Central memory CD8-positive, alpha-beta T cell (primary cell): Measurements from ENCODE around the gene RPS21.
"Not testable (repeated sequence)": the region's sequence is repeated elsewhere in the genome, so short reads cannot be mapped to it uniquely, and the experiment has no call there.

Source experiments
- ATAC-seq: fragments of 150-1000 bp; cut with Tn5 transposase; replicated peaks from 2 replicates; pipeline ENCODE4 v1.10.0; 2022; ENCODE audit warnings: mild to moderate bottlenecking, moderate FRiP score, moderate number of reproducible peaks; ENCODE audit not compliant: poor library complexity, severe bottlenecking; ENCODE audit errors: extremely low read depth
- DNase-seq, 2 donors: peaks; one replicate each; pipeline ENCODE4 v3.0.0; 2021; ENCODE audit warnings: low spot score in 2 of 2
- H3K27ac Mint-ChIP-seq: one replicate; pipeline ENCODE4 v1.8.0; 2022; ENCODE audit warnings: low read depth, mild to moderate bottlenecking, moderate library complexity, mixed read lengths
- H3K27me3 Mint-ChIP-seq: one replicate; pipeline ENCODE4 v1.8.0; 2022; ENCODE audit warnings: mixed read lengths
- H3K36me3 Mint-ChIP-seq: one replicate; pipeline ENCODE4 v1.8.0; 2022; ENCODE audit warnings: mild to moderate bottlenecking, moderate library complexity, mixed read lengths; ENCODE audit not compliant: insufficient read depth
- H3K4me1 Mint-ChIP-seq: one replicate; pipeline ENCODE4 v1.8.0; 2022; ENCODE audit warnings: mixed read lengths
- H3K4me3 Mint-ChIP-seq: one replicate; pipeline ENCODE4 v1.8.0; 2022; ENCODE audit warnings: mild to moderate bottlenecking, moderate library complexity, mixed read lengths
- H3K9me3 Mint-ChIP-seq: one replicate; pipeline ENCODE4 v1.8.0; 2022; ENCODE audit warnings: mixed read lengths

The RPS21 gene

GRCh38 chr20:62370807-62371587 is 15.9 kb upstream of the RPS21 start:
- H3K4me1 Mint-ChIP-seq, result no peaks in the 10 kb centered on the region
- H3K27ac Mint-ChIP-seq, result no peak overlapping the region
- H3K27me3 Mint-ChIP-seq, result peaks cover 38% of the 10 kb centered on the region
- no peak overlapping the region for H3K4me3 Mint-ChIP-seq
- no peaks in the 10 kb centered on the region for H3K9me3 Mint-ChIP-seq
- no peak for DNase-seq
- no peak for ATAC-seq
- H3K36me3 Mint-ChIP-seq, result peaks cover 2% of the 10 kb centered on the region

GRCh38 chr20:62371588-62372041 is 15.3 kb upstream of the RPS21 start:
- H3K4me3 Mint-ChIP-seq, result no peak overlapping the region
- H3K27ac Mint-ChIP-seq, result no peak overlapping the region
- H3K36me3 Mint-ChIP-seq, result peaks cover 2% of the 10 kb centered on the region
- no peaks in the 10 kb centered on the region for H3K9me3 Mint-ChIP-seq
- no peak for DNase-seq
- ATAC-seq, result no peak
- no peaks in the 10 kb centered on the region for H3K4me1 Mint-ChIP-seq
- peaks cover 36% of the 10 kb centered on the region for H3K27me3 Mint-ChIP-seq

- ATAC-seq (no peak), DNase-seq (no peak)
- no peaks in the 10 kb centered on the region for H3K4me1 Mint-ChIP-seq
- peaks cover 2% of the 10 kb centered on the region for H3K36me3 Mint-ChIP-seq
- peak overlapping the region; percentile 3 for H3K27ac Mint-ChIP-seq
- H3K27me3 Mint-ChIP-seq, result peaks cover 36% of the 10 kb centered on the region
- H3K9me3 Mint-ChIP-seq, result no peaks in the 10 kb centered on the region
- H3K4me3 Mint-ChIP-seq, result no peak overlapping the region
Measured at GRCh38 chr20:62372042-62372993, 14.6 kb upstream of the RPS21 start.

GRCh38 chr20:62373631-62374179 is 13.2 kb upstream of the RPS21 start:
- H3K9me3 Mint-ChIP-seq, DNase-seq, H3K4me1 Mint-ChIP-seq, H3K36me3 Mint-ChIP-seq, ATAC-seq, H3K27ac Mint-ChIP-seq, H3K4me3 Mint-ChIP-seq: not testable (repeated sequence)
- H3K27me3 Mint-ChIP-seq, result peaks cover 22% of the 10 kb centered on the region

GRCh38 chr20:62374331-62375152 is 12.4 kb upstream of the RPS21 start:
- DNase-seq, result no peak
- no peaks in the 10 kb centered on the region for H3K4me1 Mint-ChIP-seq
- no peak overlapping the region for H3K27ac Mint-ChIP-seq
- H3K27me3 Mint-ChIP-seq, result peaks cover 14% of the 10 kb centered on the region
- H3K4me3 Mint-ChIP-seq, result no peak overlapping the region
- no peak for ATAC-seq
- no peaks in the 10 kb centered on the region for H3K36me3 Mint-ChIP-seq
- no peaks in the 10 kb centered on the region for H3K9me3 Mint-ChIP-seq

- DNase-seq, result no peak
- no peak for ATAC-seq
- Mint-ChIP-seq H3K9me3 (no peaks in the 10 kb centered on the region), H3K27ac (no peak overlapping the region), H3K4me1 (no peaks in the 10 kb centered on the region), H3K36me3 (peaks cover 3% of the 10 kb centered on the region), H3K27me3 (peaks cover 11% of the 10 kb centered on the region), H3K4me3 (no peak overlapping the region)
Measured at GRCh38 chr20:62376112-62377063, 10.5 kb upstream of the RPS21 start.

- DNase-seq (no peak), ATAC-seq (no peak)
- H3K27me3 Mint-ChIP-seq, result peaks cover 11% of the 10 kb centered on the region
- no peak overlapping the region for H3K27ac Mint-ChIP-seq
- no peaks in the 10 kb centered on the region for H3K4me1 Mint-ChIP-seq
- H3K9me3 Mint-ChIP-seq, result peaks cover 5% of the 10 kb centered on the region
- no peak overlapping the region for H3K4me3 Mint-ChIP-seq
- peaks cover 6% of the 10 kb centered on the region for H3K36me3 Mint-ChIP-seq
Measured at GRCh38 chr20:62377064-62377461, 9.8 kb upstream of the RPS21 start.

GRCh38 chr20:62377615-62378178 is 9.2 kb upstream of the RPS21 start:
- peaks cover 7% of the 10 kb centered on the region for H3K27me3 Mint-ChIP-seq
- peaks cover 6% of the 10 kb centered on the region for H3K36me3 Mint-ChIP-seq
- no peak for ATAC-seq

GRCh38 chr20:62378215-62378614 is 8.7 kb upstream of the RPS21 start:
- H3K4me1 Mint-ChIP-seq, result peaks cover 6% of the 10 kb centered on the region
- H3K36me3 Mint-ChIP-seq, result peaks cover 6% of the 10 kb centered on the region
- no peak overlapping the region for H3K27ac Mint-ChIP-seq
- peaks cover 2% of the 10 kb centered on the region for H3K27me3 Mint-ChIP-seq
- ATAC-seq, result no peak
- DNase-seq, result no peak
- H3K4me3 Mint-ChIP-seq, result no peak overlapping the region
- H3K9me3 Mint-ChIP-seq, result peaks cover 6% of the 10 kb centered on the region

More at GRCh38 chr20:62377615-62378178, 9.2 kb upstream of the RPS21 start:
- H3K4me1 Mint-ChIP-seq, result peaks cover 2% of the 10 kb centered on the region
- peaks cover 6% of the 10 kb centered on the region for H3K9me3 Mint-ChIP-seq
- no peak overlapping the region for H3K27ac Mint-ChIP-seq
- H3K4me3 Mint-ChIP-seq, result no peak overlapping the region
- DNase-seq, result no peak

- Mint-ChIP-seq H3K27me3 (no peaks in the 10 kb centered on the region), H3K4me1 (peaks cover 18% of the 10 kb centered on the region), H3K27ac (no peak overlapping the region), H3K36me3 (peaks cover 11% of the 10 kb centered on the region), H3K4me3 (no peak overlapping the region), H3K9me3 (peaks cover 6% of the 10 kb centered on the region)
- DNase-seq (no peak), ATAC-seq (no peak)
Measured at GRCh38 chr20:62381202-62381797, 5.6 kb upstream of the RPS21 start.

GRCh38 chr20:62381842-62382241 is 5.1 kb upstream of the RPS21 start:
- Mint-ChIP-seq H3K27ac (no peak overlapping the region), H3K4me3 (no peak overlapping the region), H3K27me3 (no peaks in the 10 kb centered on the region), H3K36me3 (peaks cover 14% of the 10 kb centered on the region), H3K4me1 (peaks cover 18% of the 10 kb centered on the region), H3K9me3 (peaks cover 6% of the 10 kb centered on the region)
- ATAC-seq, result no peak
- no peak for DNase-seq
